ENCODE measurements around the gene PI4KA. TPM values are rescaled to one million over a fixed set of nuclear protein-coding genes. Genes with fewer than 3 reads are reported as not detected.
"Not testable (repeated sequence)": the region's sequence is repeated elsewhere in the genome, so short reads cannot be mapped to it uniquely, and the experiment has no call there.

Gene PI4KA
- total RNA-seq, 2 donors from 2014 or later: 74.2 to 115 TPM

DNA sequence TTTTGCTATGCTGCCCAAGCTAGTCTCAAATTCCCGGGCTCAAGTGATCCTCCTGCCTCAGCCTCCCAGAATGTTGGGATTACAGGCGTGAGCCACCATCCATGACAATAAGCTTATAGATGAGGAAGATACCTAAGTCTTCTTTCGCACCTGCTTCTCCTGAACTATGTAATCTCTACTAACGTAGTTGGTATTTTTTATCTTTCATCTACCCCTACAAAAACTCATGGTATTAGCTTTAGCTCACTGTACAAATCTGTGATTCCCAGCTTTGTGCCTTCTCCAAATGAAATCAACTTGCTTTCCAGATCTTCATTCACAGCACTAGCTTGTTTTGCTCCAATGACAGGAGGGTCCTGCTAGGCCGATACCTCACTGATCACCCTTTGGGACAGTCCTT is 36.4 kb downstream of the PI4KA start:
- DNase-seq (ENCODE audit: low spot score): no peak

DNA sequence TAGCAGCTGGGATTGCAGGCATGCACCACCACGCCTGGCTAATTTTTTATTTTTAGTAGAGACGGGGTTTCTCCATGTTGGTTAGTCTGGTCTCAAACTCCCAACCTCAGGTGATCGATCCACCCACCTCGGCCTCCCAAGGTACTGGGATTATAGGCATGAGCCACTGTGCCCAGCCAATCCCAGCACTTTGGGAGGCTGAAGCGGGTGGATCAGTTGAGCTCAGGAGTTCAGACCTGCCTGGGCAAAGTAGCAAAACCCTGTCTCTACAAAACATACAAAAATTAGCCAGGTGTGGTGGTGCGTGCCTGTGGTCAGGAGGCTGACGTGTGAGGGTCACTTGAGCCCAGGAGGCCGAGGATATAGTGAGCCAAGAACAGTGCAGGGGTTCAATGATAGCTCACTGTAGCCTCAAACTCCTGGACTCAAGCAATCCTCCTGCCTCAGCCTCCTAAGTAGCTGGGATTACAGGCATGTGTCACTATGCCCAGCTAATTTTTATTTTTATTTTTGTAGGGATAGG is 36.8 kb downstream of the PI4KA start:
- intact Hi-C loops (cut with DNase I); H3K27ac ChIP-seq; H3K4me1 ChIP-seq (replicated peaks); H3K4me3 ChIP-seq; H3K36me3 ChIP-seq; H3K27me3 ChIP-seq (replicated peaks; ENCODE audit: insufficient read depth); DNase-seq (ENCODE audit: low spot score); H3K9me3 ChIP-seq: not testable (repeated sequence)
- whole genome bisulfite sequencing: 95% methylated on average over 8 of the region's 8 CpGs

More for the DNA sequence above, 36.4 kb downstream of the PI4KA start:
- TF ChIP-seq, protein P1, sequence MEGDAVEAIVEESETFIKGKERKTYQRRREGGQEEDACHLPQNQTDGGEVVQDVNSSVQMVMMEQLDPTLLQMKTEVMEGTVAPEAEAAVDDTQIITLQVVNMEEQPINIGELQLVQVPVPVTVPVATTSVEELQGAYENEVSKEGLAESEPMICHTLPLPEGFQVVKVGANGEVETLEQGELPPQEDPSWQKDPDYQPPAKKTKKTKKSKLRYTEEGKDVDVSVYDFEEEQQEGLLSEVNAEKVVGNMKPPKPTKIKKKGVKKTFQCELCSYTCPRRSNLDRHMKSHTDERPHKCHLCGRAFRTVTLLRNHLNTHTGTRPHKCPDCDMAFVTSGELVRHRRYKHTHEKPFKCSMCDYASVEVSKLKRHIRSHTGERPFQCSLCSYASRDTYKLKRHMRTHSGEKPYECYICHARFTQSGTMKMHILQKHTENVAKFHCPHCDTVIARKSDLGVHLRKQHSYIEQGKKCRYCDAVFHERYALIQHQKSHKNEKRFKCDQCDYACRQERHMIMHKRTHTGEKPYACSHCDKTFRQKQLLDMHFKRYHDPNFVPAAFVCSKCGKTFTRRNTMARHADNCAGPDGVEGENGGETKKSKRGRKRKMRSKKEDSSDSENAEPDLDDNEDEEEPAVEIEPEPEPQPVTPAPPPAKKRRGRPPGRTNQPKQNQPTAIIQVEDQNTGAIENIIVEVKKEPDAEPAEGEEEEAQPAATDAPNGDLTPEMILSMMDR (IDR thresholded peaks at IDR 0.05): no peak
- TF ChIP-seq POLR2A (IDR thresholded peaks at IDR 0.05): no peak
- TF ChIP-seq POLR2AphosphoS5 (IDR thresholded peaks at IDR 0.05): no peak
- WGBS: 94% methylated on average over 5 of the region's 5 CpGs
- H3K27me3 ChIP-seq (replicated peaks; ENCODE audit: insufficient read depth): no peaks in the 10 kb centered on the region
- intact Hi-C loops (cut with DNase I): no loop called here
- H3K27ac ChIP-seq: no peak overlapping the region
- no peaks in the 10 kb centered on the region for H3K9me3 ChIP-seq
- no peaks in the 10 kb centered on the region for H3K4me1 ChIP-seq (replicated peaks)
- no peak overlapping the region for H3K4me3 ChIP-seq
- H3K36me3 ChIP-seq: peaks cover 0 to 4% of the 10 kb centered on the region in 2 donors

DNA sequence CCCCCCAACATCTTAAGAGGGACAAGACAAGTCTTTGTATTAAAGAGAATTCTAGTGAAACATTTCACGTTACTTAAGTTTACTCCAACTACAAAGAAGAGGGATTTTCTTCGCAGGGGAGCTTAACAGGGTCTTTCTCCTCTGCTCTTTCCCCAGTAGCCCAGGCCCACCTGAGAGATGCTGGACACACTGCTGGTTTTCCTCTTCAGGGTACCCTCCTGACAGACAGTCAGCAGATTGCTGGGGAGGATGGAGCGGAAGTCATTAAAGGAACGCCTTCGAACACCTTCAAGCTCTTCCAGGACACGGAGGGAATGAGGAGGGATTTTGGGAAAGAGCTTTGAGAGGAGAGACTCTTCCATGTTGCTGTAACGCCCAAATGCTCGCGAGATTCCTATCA is 39.1 kb downstream of the PI4KA start:
- DNase-seq (ENCODE audit: low spot score): no peak
- H3K27me3 ChIP-seq (replicated peaks; ENCODE audit: insufficient read depth): no peaks in the 10 kb centered on the region
- no peak overlapping the region for H3K4me3 ChIP-seq
- no peaks in the 10 kb centered on the region for H3K4me1 ChIP-seq (replicated peaks)
- H3K36me3 ChIP-seq: peaks cover 4 to 8% of the 10 kb centered on the region in 2 donors
- no peaks in the 10 kb centered on the region for H3K9me3 ChIP-seq
- no peak for TF ChIP-seq POLR2A (IDR thresholded peaks at IDR 0.05)
- 87% methylated on average over 9 of the region's 9 CpGs for WGBS
- intact Hi-C loops (cut with DNase I): no loop called here
- H3K27ac ChIP-seq: no peak overlapping the region

DNA sequence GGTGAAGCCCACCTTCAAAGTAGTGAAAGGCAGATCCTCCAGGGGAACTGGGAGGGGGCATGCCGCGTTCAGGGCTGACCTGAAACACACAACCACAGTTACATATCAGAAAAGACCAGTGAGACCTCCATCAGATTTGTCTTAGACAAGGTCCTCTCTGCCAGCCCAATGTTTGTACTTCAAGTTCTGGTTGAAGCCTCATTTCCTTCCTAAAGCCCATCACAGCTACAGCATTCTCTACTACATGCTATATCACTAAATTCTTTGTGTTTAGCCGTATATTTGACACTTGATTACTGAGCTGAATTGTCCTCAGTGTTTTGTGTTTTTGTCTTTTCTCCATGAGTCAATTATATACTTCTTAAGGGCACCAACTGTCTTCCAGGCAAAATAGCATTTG is 40.1 kb downstream of the PI4KA start:
- TF ChIP-seq POLR2AphosphoS5 (IDR thresholded peaks at IDR 0.05) (no peak), POLR2A (IDR thresholded peaks at IDR 0.05) (no peak)
- TF ChIP-seq, protein P1 (IDR thresholded peaks at IDR 0.05): no peak
- DNase-seq (ENCODE audit: low spot score): no peak
- 83% methylated on average over 3 of the region's 3 CpGs for WGBS
- no peaks in the 10 kb centered on the region for H3K27me3 ChIP-seq (replicated peaks; ENCODE audit: insufficient read depth)
- no peaks in the 10 kb centered on the region for H3K9me3 ChIP-seq
- H3K4me3 ChIP-seq: no peak overlapping the region
- H3K4me1 ChIP-seq (replicated peaks): no peaks in the 10 kb centered on the region
- intact Hi-C loops (cut with DNase I): no loop called here
- H3K27ac ChIP-seq: no peak overlapping the region
- peaks cover 4 to 8% of the 10 kb centered on the region in 2 donors for H3K36me3 ChIP-seq

DNA sequence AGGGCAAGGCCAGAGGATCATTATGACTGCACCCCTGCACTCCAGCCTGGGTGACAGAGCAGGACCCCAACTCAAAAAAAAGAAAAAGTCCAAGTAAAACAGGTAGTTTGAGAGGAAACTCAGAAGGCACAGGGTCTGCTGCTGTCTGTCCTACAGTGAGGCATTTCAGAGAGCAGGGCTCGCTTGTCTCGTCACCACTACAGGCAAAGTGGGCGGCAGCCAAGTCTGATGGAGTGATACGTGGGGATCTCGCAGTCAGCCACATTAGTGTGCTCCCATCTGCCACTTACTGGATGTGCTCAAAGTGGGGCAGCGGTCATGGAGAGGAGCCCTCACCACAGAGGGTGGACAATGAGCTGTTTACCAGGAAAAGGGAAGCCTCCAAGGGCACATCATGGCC is 42.1 kb downstream of the PI4KA start:
- Histone ChIP-seq H3K4me1 (replicated peaks) (no peaks in the 10 kb centered on the region), H3K36me3 (peaks cover 4 to 8% of the 10 kb centered on the region in 2 donors), H3K9me3 (no peaks in the 10 kb centered on the region), H3K27me3 (replicated peaks; ENCODE audit: insufficient read depth) (no peaks in the 10 kb centered on the region), H3K27ac (no peak overlapping the region), H3K4me3 (no peak overlapping the region)
- intact Hi-C loops (cut with DNase I): no loop called here
- TF ChIP-seq, protein P1 (IDR thresholded peaks at IDR 0.05): no peak
- 97% methylated on average over 6 of the region's 6 CpGs for WGBS
- DNase-seq (ENCODE audit: low spot score): no peak

DNA sequence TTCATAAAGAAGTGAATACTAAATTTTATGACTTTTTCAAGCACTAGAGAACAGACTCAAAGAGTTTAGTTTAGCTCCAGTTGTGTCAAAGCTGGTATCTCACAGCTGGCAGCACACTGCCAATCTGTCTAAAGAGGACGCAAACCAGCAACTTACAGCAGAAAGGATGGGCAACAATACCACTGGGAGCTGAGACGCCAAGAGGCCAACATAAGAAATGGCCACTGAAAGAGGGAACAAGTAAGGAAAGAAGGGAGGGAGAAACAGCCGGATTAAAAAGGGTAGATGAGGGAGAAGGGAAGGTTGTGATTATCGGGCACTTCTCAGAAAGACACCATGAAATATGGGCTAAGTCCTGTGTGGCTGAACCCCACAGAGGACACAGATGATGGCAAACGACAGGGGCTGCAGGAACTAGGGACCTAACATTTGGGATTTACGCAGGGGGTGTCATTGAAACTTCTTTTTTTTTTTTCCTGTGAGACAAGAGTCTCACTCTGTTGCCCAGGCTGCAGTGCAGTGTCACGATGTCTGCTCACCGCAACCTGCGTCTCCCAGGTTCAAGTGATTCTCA is 43.0 kb downstream of the PI4KA start:
- H3K36me3 ChIP-seq: peaks cover 4 to 12% of the 10 kb centered on the region in 2 donors
- H3K4me1 ChIP-seq (replicated peaks): no peaks in the 10 kb centered on the region
- WGBS: 94% methylated on average over 9 of the region's 9 CpGs
- H3K9me3 ChIP-seq: no peaks in the 10 kb centered on the region
- no peak for DNase-seq (ENCODE audit: low spot score)
- intact Hi-C loops (cut with DNase I): no loop called here
- no peak overlapping the region for H3K27ac ChIP-seq
- no peak overlapping the region for H3K4me3 ChIP-seq
- H3K27me3 ChIP-seq (replicated peaks; ENCODE audit: insufficient read depth): no peaks in the 10 kb centered on the region
- no peak for TF ChIP-seq POLR2A (IDR thresholded peaks at IDR 0.05)
- no peak for TF ChIP-seq POLR2AphosphoS5 (IDR thresholded peaks at IDR 0.05)
- TF ChIP-seq, protein P1 (IDR thresholded peaks at IDR 0.05): no peak

Measured in prostate gland (tissue), 2 donors.